Measurements from ENCODE around the gene PER3.

PER3 gene

DNA sequence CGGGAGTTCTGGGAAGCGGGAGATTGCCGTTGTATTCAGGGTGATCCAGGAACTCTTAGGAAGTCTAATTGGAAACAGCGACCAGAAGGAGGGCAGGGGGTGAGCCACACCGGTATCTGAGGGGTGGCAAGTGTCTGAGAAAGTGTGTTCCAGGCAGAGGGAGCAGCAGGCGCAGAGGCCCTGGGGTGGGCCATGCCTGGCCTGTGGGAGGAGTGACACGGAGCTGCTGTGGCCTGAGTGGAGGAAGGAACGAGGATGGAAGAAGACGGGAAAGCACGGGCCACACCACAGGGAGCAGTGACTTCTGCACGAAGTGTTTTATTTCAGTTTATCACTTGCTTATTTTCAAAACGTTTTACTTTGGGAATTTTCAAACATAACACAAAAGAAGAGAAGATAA lies 11.3 kb downstream of the PER3 start:
- Histone ChIP-seq H3K4me1 (ENCODE audit: insufficient read depth, low read length, poor library complexity, severe bottlenecking) (no peaks in the 10 kb centered on the region), H3K4me3 (ENCODE audit: low read length, poor library complexity, severe bottlenecking) (no peak overlapping the region), H3K9me2 (replicated peaks; ENCODE audit: low read depth, low read length) (no peaks in the 10 kb centered on the region), H3F3A (ENCODE audit: low read depth) (no peaks in the 10 kb centered on the region), H3K4me2 (ENCODE audit: low read depth, low read length, poor library complexity, severe bottlenecking) (no peak overlapping the region), H4K20me1 (ENCODE audit: insufficient read depth, low read length, poor library complexity, severe bottlenecking) (no peaks in the 10 kb centered on the region), H3K79me2 (ENCODE audit: insufficient read depth, low read length) (no peaks in the 10 kb centered on the region), H3K9me3 (ENCODE audit: insufficient read depth, low read depth, low read length) (peaks cover 10% of the 10 kb centered on the region; the same call in 1 of the 2 replicates), H2AFZ (ENCODE audit: low read length) (no peak overlapping the region), H3K27me3 (ENCODE audit: insufficient read depth, low read length, poor library complexity, severe bottlenecking) (no peaks in the 10 kb centered on the region), H3K36me3 (ENCODE audit: insufficient read depth, low read length) (no peaks in the 10 kb centered on the region), H3K9ac (ENCODE audit: low read depth, low read length, poor library complexity, severe bottlenecking) (no peak overlapping the region)
- TF ChIP-seq, protein P1, sequence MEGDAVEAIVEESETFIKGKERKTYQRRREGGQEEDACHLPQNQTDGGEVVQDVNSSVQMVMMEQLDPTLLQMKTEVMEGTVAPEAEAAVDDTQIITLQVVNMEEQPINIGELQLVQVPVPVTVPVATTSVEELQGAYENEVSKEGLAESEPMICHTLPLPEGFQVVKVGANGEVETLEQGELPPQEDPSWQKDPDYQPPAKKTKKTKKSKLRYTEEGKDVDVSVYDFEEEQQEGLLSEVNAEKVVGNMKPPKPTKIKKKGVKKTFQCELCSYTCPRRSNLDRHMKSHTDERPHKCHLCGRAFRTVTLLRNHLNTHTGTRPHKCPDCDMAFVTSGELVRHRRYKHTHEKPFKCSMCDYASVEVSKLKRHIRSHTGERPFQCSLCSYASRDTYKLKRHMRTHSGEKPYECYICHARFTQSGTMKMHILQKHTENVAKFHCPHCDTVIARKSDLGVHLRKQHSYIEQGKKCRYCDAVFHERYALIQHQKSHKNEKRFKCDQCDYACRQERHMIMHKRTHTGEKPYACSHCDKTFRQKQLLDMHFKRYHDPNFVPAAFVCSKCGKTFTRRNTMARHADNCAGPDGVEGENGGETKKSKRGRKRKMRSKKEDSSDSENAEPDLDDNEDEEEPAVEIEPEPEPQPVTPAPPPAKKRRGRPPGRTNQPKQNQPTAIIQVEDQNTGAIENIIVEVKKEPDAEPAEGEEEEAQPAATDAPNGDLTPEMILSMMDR (conservative IDR thresholded peaks at IDR 0.05; ENCODE audit: low read length), result no peak
- no peak for TF ChIP-seq EZH2phosphoT487 (IDR thresholded peaks at IDR 0.05; ENCODE audit: borderline replicate concordance)

DNA sequence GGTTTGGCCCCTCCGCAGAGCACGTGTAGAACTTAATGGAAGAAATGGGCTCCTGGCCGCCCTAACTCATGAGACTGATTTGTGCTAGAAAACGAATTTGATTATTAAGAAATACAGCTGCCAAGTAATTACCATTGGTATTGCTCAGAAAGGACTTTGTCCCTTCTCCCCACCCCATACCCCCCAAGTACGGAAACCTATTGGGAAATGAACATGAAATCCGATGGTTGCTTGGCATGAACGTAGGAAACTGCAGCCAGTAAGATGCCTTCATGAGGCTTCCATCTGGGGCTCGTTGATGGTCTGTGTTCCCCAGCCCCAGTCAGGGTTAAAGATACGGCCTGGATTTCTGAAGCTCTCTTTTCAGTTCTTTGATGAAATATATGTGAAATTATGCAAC lies 21.4 kb downstream of the PER3 start:
- TF ChIP-seq, protein P1 (conservative IDR thresholded peaks at IDR 0.05; ENCODE audit: low read length), result no peak
- no peak for TF ChIP-seq EZH2phosphoT487 (IDR thresholded peaks at IDR 0.05; ENCODE audit: borderline replicate concordance)
- Histone ChIP-seq H3K27me3 (ENCODE audit: insufficient read depth, low read length, poor library complexity, severe bottlenecking) (no peaks in the 10 kb centered on the region), H3K4me2 (ENCODE audit: low read depth, low read length, poor library complexity, severe bottlenecking) (no peak overlapping the region), H2AFZ (ENCODE audit: low read length) (no peak overlapping the region), H4K20me1 (ENCODE audit: insufficient read depth, low read length, poor library complexity, severe bottlenecking) (no peaks in the 10 kb centered on the region), H3K79me2 (ENCODE audit: insufficient read depth, low read length) (no peaks in the 10 kb centered on the region), H3K36me3 (ENCODE audit: insufficient read depth, low read length) (no peaks in the 10 kb centered on the region), H3F3A (ENCODE audit: low read depth) (no peaks in the 10 kb centered on the region), H3K4me1 (ENCODE audit: insufficient read depth, low read length, poor library complexity, severe bottlenecking) (no peaks in the 10 kb centered on the region), H3K9me3 (ENCODE audit: insufficient read depth, low read depth, low read length) (no peaks in the 10 kb centered on the region), H3K4me3 (ENCODE audit: low read length, poor library complexity, severe bottlenecking) (no peak overlapping the region), H3K9me2 (replicated peaks; ENCODE audit: low read depth, low read length) (no peaks in the 10 kb centered on the region), H3K9ac (ENCODE audit: low read depth, low read length, poor library complexity, severe bottlenecking) (no peak overlapping the region)

DNA sequence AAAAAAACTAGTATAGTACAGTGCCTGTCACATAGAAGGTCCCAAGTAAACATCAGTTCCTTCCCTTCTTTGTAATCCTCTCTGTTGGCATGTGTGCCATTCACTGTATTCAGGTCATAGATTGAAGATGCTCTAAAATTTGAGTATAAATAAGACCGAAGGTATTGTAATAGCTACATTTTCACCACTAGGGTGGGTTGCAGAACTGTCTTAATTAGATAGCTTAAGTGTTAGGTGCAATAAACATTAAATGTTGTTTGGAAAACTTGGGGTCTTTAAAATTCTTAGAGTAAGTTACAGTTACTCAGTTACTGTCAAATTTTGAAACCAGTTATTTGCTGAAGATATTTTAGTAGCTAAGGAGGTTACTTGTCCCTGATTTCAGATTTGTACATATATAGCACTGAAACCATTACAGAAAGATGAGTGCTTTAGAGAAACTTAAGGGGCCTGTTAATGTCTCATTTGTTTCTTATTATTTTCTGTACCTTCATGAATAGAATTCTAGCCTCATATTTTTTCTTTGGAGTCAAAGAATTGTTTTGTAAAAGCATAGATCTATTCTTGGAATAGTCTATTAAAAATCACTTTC lies 24.3 kb downstream of the PER3 start:
- Histone ChIP-seq H3K4me2 (ENCODE audit: low read depth, low read length, poor library complexity, severe bottlenecking) (no peak overlapping the region), H3K9ac (ENCODE audit: low read depth, low read length, poor library complexity, severe bottlenecking) (no peak overlapping the region), H3K9me2 (replicated peaks; ENCODE audit: low read depth, low read length) (no peaks in the 10 kb centered on the region), H3K9me3 (ENCODE audit: insufficient read depth, low read depth, low read length) (peaks cover 3% of the 10 kb centered on the region; the same call in 1 of the 2 replicates), H3F3A (ENCODE audit: low read depth) (no peaks in the 10 kb centered on the region), H3K27me3 (ENCODE audit: insufficient read depth, low read length, poor library complexity, severe bottlenecking) (no peaks in the 10 kb centered on the region), H3K36me3 (ENCODE audit: insufficient read depth, low read length) (no peaks in the 10 kb centered on the region), H3K79me2 (ENCODE audit: insufficient read depth, low read length) (no peaks in the 10 kb centered on the region), H3K4me3 (ENCODE audit: low read length, poor library complexity, severe bottlenecking) (no peak overlapping the region), H4K20me1 (ENCODE audit: insufficient read depth, low read length, poor library complexity, severe bottlenecking) (no peaks in the 10 kb centered on the region), H3K4me1 (ENCODE audit: insufficient read depth, low read length, poor library complexity, severe bottlenecking) (no peaks in the 10 kb centered on the region), H2AFZ (ENCODE audit: low read length) (no peak overlapping the region)
- TF ChIP-seq EZH2phosphoT487 (IDR thresholded peaks at IDR 0.05; ENCODE audit: borderline replicate concordance), result no peak
- TF ChIP-seq, protein P1 (conservative IDR thresholded peaks at IDR 0.05; ENCODE audit: low read length), result peak; percentile 81
